GM13976 (cell line): ENCODE measurements around the gene CDK17.

Experiments used
- DNase-seq: peaks from one replicate; pipeline ENCODE4 v3.0.0; 2012; ENCODE audit warnings: low spot score
- CTCF ChIP-seq: IDR thresholded peaks from 2 replicates; pipeline ENCODE4 v1.5.1; 2012; ENCODE audit warnings: borderline replicate concordance, mild to moderate bottlenecking; ENCODE audit not compliant: insufficient read depth; ENCODE audit errors: extremely low read depth, missing control alignments, control extremely low read depth
- in situ Hi-C: fragments of 300-500 bp; cut with MboI; formaldehyde crosslinking; loops from one replicate; pipeline ENCODE4 v1.12.0; 2022; ENCODE audit warnings: low sequenced_read_pairs, mixed read lengths, inconsistent platforms; ENCODE audit not compliant: unreplicated experiment

Gene CDK17

DNA sequence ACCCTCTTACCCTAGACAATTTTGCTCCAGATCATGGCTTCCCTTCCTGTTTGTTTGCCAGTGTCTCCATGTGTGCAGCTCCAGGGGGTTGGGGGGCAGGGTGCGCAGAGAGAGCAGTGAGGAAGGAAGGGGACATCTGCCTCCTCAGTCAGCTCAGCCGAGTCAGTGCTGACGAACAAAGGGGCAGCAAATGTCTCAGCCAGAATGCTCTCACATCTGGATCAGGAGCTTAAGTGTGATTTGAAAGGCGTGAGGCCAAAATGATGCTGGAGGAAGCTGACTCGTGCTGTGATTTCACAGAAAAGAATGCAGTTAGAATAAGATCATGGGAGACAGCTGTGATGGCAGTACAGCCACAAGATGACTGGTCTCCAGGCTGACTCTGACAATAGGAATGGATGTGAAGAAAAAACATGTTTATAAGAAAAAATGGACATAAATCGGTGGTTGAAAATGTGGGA is 27.1 kb upstream of the CDK17 start:
- in situ Hi-C loops = no loop called here
- TF ChIP-seq CTCF = no peak
- no peak for DNase-seq

- no peak for TF ChIP-seq CTCF
- in situ Hi-C loops = no loop called here
- DNase-seq = no peak
Observed at GRCh38 chr12:96425951-96426350, 25.7 kb upstream of the CDK17 start.

- in situ Hi-C loops = no loop called here
Observed at GRCh38 chr12:96425321-96425720, 25.1 kb upstream of the CDK17 start.

GRCh38 chr12:96424601-96425000 is 24.4 kb upstream of the CDK17 start:
- no peak for DNase-seq
- in situ Hi-C loops = loop anchor here (25.0 kb wide), 1 partner anchor 362 kb away; no protein-coding TSS in a partner anchor
- no peak for TF ChIP-seq CTCF

More at GRCh38 chr12:96425321-96425720, 25.1 kb upstream of the CDK17 start:
- TF ChIP-seq CTCF = no peak
- DNase-seq = peak; percentile 31

DNA sequence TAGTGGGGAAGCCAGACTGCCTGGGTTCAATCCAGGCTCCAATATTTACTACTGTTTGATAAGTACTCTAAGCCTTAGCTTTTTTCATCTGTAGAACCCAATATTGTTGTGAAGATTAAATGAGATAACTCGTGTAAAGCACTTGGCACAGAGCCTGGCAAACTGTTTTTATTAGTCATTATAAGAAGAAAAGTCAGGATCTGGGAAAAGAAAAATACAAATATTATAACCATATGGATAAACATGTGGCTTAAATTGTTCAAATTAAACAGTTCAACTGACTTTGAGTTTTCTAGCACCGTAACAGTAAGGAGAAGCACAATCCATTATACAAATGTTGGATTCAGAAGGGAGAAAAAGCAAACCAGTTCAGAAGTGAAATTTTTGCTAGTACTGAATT is 22.0 kb upstream of the CDK17 start:
- in situ Hi-C loops = loop anchor here (25.0 kb wide), 1 partner anchor 360 kb away; no protein-coding TSS in a partner anchor
- DNase-seq = no peak
- TF ChIP-seq CTCF = no peak

GRCh38 chr12:96421014-96421413 is 20.8 kb upstream of the CDK17 start:
- in situ Hi-C loops = loop anchor here (25.0 kb wide), 1 partner anchor 359 kb away; no protein-coding TSS in a partner anchor

More at GRCh38 chr12:96421014-96421413, 20.8 kb upstream of the CDK17 start:
- no peak for DNase-seq
- no peak for TF ChIP-seq CTCF
